Dedifferentiated amniotic fluid mesenchymal stem cell (primary cell): ENCODE data around the gene ZNF487.
"Not testable (repeated sequence)": the region's sequence is repeated elsewhere in the genome, so short reads cannot be mapped to it uniquely, and the experiment has no call there.

ENCODE experiments used
- DNase-seq: peaks from one replicate; pipeline ENCODE4 v3.0.0-alpha.2; 2016; ENCODE audit errors: extremely low spot score

The ZNF487 gene

DNA sequence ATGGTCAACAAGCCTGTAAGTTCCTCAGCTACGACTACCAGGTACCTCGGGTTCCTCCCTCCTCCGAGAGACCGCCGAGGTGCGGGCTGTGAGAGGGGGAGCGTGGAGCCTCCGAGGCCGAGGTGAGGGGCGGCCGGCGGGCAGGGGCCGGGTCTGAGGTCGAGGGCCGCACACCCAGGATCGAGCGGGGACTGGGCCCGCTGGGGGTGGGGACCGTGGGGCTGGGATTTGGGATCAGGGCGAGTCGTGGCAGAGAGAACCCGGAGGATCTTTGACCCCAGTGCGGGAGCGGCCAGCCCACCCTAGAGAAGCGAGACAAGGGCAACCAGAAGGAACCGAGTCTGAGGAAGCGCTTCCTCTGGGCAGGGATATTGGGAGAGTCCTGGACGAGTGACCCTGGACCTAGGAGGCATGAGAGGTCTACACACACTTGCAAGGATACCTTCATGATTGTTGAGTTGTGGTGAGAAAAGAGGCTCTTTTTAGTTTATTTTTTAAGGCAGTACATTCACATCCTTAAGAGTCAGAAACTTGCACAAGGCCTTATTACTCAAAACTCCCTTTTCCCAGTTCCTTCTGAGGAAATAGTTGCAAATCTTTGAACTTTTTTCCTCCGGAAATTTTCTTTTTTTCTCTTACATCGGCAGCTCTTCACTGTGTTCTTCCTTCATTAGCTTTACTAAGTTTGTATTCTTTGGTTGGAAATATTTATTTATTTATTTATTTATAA, 395 bp downstream of the ZNF487 start:
- DNase-seq, result no peak

DNA sequence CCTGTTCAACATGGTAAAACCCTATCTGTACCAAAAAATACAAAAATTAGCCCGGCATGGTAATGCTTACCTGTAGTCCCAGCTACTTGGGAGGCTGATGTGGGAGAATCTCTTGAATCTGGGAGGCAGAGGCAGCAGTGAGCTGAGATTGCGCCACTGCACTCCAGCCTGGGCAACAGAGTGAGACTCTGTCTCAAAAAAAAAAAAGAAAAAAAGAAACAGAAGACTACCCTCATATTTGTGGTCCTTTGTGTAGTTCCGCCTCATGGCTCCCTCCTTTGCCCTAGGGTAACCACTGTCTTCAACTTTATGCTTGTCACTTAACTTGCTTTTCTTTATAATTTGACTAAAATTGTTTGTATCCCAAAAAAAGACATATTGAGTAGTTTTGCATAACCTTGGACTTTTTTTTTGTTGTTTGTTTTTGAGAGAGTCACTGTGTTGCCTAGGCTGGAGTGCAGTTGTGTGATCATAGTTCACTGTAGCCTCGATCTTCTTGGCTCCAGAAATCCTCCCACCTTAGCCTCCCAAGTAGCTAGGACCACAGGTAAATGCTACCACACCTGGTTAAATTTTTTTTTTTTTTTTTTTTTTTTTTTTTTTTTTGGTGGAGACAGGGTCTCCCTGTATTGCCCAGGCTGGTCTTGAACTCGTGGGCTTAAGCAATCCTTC, 3.7 kb downstream of the ZNF487 start:
- DNase-seq, result no peak

DNA sequence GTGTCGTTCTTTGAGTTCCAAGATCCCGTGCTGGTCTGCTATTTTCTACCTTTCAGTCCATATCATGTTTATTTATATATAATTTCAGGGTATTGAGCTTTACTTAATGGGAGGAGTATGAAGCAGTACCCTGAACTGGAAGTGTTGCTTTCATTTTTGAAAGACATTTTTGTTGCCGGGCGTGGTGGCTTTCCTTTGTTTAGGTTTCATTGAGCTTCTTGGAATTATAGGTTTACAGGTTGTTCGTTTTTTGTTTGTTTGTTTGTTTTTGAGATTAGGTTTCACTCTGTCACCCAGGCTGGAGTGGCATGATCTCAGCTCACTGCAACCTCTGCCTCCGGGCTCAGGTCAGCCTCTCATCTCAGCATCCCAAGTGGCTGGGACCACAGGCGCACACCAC, 7.4 kb downstream of the ZNF487 start:
- DNase-seq, result no peak

DNA sequence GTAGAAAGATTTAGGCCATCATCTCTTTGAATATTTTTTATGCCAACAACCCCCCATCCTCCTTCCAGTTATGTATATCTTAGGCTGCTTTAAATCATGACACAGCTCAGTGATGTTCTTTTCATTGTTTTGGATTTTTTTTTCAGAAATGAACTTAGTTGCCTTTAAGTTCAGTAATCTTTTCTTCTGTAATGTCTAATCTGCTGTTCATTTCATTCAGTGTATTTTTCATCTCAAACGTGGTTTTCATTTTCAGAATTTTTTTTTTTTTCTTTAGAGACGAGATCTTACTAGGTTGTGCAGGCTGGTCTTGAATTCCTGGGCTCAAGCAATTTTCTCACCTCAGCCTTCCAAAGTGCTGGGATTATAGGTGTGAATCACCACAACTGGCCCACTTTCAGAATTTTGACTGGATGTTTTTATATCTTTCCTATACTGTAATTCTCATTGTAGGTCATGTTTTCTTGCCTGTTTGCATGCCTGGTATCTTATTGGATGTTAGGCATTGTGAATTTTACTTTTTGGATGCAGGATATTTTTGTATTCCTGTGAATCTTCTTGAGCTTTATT, 8.1 kb downstream of the ZNF487 start:
- DNase-seq, result no peak

DNA sequence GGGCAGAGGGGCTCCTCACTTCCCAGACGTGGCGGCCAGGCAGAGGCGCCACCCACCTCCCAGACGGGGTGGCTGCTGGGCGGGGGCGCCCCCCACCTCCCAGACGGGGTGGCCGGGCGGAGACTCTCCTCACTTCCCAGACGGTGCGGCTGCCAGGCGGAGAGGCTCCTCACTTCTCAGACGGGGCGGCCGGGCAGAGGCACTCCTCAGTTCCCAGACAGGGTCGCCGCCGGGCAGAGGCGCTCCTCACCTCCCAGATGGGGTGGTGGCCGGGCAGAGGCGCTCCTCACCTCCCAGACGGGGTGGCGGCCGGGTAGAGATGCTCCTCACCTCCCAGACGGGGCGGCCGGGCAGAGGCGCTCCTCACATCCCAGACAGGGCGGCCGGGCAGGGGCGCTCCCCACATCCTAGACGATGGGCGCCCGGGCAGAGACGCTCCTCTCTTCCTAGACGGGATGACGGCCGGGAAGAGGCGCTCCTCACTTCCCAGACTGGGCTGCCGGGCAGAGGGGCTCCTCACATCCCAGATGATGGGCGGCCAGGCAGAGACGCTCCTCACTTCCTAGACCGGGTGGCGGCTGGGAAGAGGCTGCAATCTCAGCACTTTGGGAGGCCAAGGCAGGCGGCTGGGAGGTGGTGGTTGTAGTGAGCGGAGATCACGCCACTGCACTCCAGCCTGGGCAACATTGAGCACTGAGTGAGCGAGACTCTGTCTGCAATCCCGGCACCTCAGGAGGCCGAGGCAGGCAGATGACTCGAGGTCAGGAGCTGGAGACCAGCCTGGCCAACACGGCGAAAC, 9.5 kb downstream of the ZNF487 start:
- not testable (repeated sequence) for DNase-seq

DNA sequence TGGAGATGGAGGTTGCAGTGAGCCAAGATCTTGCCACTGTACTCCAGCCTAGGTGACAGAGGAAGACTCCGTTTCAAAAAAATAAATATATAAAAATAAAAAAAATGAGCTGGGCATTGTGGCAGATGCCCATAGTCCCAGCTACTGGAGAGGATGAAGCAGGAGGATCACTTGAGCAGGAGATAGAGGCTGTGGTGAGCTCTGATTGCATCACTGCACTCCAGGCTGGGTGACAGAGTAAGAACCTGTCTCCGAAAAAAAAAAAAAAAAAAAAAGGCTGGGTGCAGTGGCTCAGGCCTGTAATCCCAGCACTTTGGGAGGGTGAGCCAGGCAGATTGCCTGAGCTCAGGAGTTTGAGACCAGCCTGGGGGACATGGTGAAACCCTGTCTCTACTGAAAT, 11.8 kb downstream of the ZNF487 start:
- no peak for DNase-seq

DNA sequence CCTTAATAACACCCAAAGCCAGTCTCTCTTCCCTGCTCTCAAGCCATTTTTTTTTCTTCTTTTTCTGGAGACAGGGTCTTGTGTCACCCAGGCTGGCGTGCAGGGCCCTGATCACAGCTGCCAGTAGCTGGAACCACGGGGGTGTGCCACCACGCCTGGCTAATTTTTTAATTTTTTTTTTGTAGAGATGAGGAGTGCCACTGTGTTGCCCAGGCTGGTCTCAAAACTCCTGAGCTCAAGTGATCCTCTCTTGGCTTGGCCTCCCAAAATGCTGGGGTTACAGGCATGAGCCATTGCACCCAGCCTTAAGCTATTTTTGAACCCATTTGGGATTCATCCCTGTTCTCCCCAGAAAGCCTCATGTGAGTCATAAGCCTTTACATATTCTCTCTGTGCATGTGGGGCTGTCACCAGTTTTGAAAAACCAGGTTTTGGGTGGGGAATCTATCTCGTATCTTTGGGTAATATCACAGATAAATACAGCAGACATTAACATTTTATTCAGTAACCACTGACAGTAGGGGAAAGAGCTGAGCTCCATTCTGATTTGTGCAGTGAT, 15.5 kb downstream of the ZNF487 start:
- DNase-seq, result no peak

DNA sequence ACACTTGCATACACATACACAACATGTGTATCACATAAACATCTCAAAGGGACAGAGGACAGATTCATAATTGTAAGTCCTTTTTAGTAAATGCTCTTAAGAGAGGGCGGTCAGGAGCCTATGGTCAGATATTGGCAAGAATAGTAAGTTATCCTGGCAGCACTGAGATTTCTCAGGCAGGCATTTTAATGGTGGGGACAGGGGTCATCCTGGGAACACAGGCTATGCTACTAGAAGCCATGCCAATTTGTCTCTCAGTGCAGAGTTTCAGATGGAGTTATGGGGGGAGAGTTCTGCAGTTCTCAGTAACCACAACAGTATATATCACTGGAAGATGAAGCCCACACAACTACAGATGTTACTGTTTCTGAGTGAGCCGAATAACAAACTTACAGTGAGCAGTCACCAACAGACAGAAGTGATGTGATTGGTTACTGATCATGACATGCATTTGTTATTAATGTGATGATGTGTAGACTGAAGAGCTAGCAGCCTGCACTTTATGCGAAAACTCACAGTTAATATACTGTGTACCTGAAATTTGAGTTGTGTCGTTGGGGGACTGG, 16.4 kb downstream of the ZNF487 start:
- no peak for DNase-seq

DNA sequence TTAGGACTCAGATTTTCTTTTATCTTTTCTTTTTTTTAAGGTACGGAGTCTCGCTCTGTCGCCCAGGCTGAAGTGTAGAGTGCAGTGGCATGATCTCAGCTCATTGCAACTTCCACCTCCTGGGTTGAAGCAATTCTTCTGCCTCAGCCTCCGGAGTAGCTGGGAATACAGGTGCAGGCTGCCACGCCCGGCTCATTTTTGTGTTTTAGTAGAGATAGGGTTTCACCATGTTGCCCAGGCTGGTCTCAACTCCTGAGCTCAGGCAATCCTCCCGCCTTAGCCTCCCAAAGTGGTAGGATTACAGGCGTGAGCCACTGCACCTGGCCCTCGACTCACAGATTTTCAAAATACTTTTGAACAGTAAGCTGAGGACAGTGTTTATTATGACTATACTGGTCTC, 17.1 kb downstream of the ZNF487 start:
- not testable (repeated sequence) for DNase-seq

DNA sequence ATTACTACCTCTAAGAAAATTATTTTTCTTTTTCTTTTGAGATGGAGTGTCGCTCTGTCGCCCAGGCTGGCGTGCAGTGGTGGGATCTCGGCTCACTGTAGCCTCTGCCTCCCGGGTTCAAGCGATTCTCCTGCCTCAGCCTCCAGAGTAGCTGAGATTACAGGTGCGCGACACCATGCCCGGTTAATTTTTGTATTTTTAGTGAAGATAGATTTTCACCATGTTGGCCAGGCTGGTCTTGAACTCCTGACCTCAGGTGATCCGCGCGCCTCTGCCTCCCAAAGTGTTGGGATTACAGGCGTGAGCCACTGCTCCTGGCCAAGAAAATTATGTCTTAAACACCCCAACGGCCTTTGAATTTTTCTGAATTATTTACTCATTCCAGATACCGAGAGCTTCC, 19.6 kb downstream of the ZNF487 start:
- DNase-seq, result not testable (repeated sequence)

DNA sequence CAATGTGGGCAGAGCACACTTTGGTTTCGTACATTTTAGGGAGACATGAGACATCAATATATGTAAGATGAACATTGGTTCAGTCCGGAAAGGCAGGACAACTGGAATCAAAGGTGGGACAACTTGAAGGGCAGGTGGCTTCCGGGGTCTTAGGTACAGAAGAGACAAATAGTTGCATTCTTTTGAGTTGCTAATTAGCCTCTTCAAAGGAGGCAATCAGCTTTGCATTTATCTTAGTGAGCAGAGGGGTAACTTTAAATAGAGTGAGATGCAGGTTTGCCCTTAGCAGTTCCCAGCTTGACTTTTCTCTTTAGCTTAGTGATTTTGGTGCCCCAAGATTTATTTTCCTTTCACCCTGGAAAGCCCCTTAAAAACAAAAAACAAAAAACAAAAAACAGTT, 21.3 kb downstream of the ZNF487 start:
- DNase-seq, result no peak

DNA sequence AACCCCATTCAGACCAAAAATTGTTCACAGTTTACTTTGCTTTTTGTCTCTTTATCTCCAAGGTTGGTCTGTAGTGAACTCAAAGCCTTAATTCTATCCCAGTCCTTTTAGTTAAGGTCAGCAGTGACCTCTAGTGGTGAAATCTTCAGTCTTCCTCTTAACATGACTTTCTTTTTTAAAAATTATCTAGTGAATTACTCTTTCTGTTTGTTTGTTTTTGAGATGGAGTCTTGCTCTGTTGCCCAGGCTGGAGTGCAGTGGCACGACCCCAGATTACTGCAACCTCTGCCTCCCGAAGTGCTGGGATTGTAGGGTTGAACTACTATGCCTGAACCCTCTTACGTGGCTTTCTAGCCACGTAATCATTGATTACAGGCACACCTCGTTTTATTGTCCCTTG, 25.0 kb downstream of the ZNF487 start:
- DNase-seq, result peak; percentile 86

DNA sequence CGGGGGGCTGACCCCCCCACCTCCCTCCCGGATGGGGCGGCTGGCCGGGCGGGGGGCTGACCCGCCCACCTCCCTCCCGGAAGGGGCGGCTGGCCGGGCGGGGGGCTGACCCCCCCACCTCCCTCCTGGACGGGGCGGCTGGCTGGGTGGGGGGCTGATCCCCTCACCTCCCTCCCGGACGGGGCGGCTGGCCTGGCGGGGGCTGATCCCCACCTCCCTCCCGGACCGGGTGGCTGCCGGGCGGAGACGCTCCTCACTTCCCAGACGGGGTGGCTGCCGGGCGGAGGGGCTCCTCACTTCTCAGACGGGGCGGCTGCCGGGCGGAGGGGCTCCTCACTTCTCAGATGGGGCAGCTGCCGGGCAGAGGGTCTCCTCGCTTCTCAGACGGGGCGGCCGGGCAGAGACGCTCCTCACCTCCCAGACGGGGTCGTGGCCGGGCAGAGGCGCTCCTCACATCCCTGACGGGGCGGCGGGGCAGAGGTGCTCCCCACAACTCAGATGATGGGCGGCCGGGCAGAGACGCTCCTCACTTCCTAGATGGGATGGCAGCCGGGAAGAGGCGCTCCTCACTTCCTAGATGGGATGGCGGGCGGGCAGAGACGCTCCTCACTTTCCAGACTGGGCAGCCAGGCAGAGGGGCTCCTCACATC, 28.3 kb downstream of the ZNF487 start:
- not testable (repeated sequence) for DNase-seq

DNA sequence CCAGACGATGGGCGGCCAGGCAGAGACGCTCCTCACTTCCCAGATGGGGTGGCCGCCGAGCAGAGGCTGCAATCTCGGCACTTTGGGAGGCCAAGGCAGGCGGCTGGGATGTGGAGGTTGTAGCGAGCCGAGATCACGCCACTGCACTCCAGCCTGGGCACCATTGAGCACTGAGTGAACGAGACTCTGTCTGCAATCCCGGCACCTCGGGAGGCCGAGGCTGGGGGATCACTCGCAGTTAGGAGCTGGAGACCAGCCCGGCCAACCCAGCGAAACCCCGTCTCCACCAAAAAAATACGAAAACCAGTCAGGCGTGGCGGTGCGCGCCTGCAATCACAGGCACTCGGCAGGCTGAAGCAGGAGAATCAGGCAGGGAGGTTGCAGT, 28.8 kb downstream of the ZNF487 start:
- DNase-seq, result not testable (repeated sequence)

DNA sequence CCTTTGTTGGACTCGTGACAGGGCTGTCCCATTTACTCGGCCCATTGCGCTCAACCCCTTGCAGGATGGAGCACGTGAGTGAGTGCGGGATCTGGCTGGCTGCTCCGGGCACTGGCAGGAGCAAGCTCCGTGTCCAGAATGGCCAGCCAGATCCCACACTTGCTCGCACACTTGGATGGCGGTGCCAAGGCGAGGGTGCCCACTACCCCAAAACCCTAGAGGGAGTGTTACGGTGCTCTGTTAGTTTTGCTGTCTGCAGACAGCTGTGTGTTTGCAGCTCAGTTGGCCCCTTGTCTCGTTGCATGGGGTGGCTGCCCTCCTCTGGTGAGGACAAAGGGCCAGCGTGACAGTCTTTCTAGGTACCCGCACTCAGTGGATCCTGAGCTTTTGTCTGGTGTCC, 34.2 kb downstream of the ZNF487 start:
- DNase-seq, result no peak

DNA sequence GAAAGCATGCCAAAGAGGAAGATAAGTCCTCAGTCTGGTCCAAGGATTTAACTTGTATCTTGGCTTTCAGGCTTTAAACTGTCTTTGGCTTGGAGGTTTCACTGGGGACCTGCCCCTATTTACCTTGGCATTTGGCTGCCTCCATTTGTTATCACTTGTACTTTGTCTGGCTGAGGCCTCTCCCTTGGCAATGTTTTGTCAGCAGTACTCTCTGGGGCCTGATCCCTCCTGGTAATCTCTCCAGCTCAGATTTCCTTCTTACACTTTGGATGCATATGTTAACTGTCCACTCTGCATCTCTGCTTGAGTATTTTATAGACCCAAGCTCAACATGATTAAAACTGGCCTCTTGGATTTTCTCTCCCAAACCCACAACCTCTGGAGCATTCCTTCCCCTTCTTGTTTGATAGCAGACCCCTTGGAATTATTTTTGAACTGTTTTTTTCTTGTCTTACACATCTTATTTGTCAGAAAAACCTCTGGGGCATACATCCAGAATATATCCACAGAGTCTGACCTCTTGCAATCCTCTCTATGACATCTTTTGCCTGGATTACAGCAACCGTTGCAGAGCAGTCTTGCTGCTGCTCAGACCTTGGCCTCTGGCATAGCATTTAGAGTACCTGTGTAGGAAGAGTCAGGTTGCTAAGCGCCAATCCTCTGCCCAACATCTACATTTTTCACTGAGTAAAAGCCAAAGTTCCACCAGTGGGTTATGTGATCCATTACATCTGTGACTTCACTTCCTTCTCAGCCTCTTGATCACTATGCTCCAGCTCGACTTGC, 35.2 kb downstream of the ZNF487 start:
- no peak for DNase-seq

DNA sequence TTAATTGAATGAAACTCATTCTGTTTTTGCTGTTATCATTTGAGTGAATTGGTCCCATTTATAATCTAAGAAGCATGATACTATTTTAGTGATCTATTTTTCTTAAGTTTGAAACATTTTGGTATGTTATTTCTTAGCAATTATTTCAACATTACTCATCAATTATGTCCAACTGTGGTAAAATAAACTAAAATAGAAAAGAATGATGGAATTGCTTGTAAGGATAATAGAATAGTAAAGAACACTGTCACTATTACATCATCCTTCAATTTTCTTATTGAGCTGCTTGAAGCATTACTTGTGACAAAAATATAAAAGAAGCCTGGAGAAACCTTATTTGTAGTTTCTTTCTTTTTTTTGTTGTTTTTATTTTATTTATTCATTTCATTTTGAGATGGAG, 42.4 kb downstream of the ZNF487 start:
- DNase-seq, result peak; percentile 62

DNA sequence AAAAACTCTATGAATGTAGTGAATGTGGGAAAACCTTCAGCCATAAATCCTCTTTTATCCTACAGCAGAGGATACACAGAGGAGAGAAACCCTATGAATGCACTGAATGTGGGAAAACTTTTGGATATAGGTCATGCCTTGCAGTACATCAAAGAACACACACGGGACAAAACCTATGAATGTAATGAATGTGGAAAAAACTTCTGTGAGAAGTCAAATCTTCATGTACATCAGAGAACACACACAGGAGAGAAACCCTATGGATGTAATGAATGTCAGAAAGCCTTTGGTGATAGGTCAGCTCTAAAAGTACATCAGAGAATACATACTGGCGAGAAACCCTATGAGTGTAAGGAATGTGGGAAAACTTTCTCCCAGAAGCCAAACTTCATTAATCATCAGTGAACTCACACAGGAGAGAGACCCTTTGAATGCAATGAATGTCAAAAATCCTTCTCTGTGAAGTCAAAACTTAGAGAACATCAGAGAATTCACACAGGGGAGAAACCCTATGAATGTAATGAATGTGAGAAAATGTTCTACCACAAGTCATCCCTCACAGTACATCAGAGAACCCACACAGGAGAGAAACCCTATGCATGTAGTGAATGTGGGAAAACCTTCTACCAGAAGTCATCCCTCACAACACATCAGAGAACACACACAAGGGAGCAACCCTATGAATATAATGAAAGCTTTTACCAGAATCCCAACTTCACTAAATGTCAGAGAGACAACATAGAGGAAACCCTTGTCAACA, 45.6 kb downstream of the ZNF487 start:
- DNase-seq, result no peak

DNA sequence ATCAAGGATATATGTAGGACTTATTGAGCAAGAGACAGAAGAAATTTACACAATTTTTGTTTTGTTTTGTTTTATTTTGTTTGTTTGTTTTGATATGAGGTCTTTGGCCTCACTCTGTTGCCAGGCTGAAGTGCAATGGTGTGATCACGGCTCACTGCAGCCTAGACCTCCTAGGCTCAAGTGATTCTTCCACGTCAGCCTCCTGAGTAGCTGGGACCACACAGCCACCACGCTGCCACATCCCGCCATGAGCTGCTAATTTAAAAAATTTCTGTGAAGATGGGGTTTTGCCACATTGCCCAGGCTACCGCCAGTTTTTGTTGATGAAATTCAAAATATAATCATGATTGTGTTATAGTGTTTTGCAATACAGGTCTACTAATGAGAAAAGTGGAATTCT, 54.9 kb downstream of the ZNF487 start:
- no peak for DNase-seq

DNA sequence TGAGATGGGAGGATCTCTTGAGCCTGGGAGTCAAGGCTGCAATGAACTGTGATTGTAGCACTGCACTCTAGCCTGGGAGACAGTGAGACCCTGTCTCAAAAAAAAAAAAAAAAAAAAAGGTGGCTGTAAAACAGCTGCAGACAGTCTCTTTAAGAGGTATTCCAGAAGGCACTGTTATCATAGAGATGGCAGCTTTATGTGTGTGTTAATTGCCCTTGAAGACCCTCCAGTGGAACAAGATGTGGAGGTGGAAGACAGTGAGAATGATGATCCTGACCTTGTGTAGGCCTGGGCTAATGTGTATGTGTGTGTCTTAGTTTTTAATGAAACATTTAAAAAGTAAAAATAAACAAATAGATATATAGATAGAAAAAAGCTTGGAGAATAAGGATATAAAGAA, 66.0 kb downstream of the ZNF487 start:
- no peak for DNase-seq
